NCI-H146 (cell line): ENCODE data around the gene IFNA10.
"Not testable (repeated sequence)": the region's sequence is repeated elsewhere in the genome, so short reads cannot be mapped to it uniquely, and the experiment has no call there.

Experiments
- DNase-seq: peaks from one replicate; lab custom pipeline; 2025; lab: John Stamatoyannopoulos, UW

Gene IFNA10

GRCh38 chr9:21207043-21207442 is at the start of gene IFNA10:
Gene IFNA10 (minus strand): TSS chr9:21207143. CDS start chr9:21207097, 46 bp downstream.
- DNase-seq = not testable (repeated sequence)

DNA sequence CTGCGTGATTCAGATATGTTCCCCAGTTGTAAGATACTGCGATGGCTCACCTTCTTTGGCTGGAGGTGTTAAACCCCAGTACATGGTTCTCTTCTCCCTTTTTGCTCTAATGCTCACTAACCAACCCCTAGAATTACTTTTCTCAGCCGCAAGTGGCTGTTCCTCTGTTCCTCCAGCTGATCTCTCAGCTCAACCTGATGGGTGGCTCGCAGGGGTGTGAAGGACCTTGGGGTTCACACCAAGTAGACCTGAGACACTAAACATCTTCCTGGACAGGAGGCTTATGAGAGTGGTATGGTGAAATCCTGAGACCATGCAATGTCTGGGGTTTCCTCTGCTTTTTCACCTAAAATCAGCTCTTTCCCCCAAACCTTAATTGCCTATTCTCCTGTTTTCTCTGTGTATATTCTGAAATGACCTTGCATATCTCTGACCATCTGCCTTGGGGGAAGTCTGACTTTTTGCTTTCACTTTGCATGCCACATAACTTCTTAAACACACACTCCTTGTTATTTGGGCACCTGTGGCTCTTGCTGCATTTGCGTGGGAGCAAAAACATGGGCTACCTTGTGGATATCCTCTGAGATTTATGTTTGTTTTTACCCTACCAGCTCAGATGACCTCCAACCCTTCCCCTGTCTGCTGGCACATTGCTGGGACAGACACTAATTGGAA is 48.7 kb upstream of the IFNA10 start:
- DNase-seq = no peak

GRCh38 chr9:21252721-21253547 is 46.0 kb upstream of the IFNA10 start:
- peak; percentile 19 for DNase-seq

GRCh38 chr9:21251638-21252037 is 44.7 kb upstream of the IFNA10 start:
- DNase-seq = no peak

DNA sequence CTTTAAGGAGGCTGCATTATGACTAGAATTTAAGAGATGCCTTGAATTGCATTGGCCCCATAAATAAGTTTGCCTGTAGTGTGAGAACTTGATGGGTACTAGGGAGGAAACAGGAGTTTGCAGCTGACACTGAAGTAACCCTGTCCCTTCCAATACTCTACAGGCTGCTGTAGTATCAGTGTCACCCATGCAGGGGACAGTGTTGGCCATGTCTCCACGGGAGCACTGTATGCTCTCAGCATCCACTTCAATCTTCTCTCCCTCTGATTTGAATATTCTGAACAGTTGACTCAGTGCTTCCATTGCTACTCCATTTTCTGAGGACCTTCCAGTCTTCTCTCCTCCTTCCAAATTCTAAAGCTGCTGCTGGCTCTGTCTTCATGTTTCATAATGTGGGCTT is 44.2 kb upstream of the IFNA10 start:
- no peak for DNase-seq

DNA sequence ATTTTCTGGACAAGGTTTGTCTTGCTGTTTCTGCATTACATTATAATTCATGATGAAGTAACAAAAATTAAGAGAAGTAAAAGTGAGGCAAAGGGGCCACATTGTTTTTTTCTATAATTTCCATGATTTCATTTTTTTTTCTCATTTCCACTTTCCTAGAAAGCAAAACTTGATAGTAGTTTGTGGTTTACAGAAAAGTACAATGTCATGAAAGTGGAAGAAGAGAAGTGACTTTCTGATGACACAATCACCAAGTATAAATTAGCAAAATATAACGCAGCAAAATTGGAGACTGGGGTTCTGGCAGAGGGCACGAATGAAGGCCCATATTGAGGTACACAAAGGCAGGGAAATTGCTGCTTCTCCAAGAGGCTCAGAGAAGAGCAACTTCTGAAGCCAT is 37.9 kb upstream of the IFNA10 start:
- no peak for DNase-seq

GRCh38 chr9:21239911-21240310 is 33.0 kb upstream of the IFNA10 start, which contains the start of gene IFNA14:
Gene IFNA14 (minus strand): TSS chr9:21240005. CDS start chr9:21239935, 70 bp downstream.
- no peak for DNase-seq

- DNase-seq = not testable (repeated sequence)
Measured at GRCh38 chr9:21236360-21236714, 29.4 kb upstream of the IFNA10 start.

GRCh38 chr9:21235468-21236359 is 28.8 kb upstream of the IFNA10 start:
- DNase-seq = peak; percentile 14

DNA sequence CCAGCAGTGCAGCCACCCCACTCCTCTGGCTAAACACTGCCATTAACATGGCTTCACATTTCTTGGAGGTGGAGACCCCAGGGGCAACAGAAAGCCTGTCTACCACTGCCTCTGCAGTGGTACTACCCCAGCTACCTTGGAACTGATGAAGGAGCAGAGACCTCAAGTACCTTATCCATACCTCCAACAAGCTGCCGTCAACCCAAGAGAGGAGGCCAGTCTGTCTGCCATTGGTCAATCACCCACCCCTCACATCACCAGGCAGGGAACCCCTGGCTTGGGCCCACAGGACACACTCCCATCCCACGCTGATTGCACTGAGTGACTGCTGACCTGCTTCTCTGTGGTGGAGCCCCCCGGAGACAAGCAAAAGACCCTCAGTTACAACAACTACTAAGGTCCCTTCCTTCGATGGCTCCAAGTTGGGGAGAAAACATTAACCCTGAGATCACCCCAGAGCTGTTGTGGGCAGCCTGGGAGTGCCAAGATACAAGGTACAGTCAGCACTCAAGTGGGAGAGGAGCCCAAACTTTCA is 27.3 kb upstream of the IFNA10 start:
- DNase-seq = no peak

GRCh38 chr9:21233258-21233657 is 26.3 kb upstream of the IFNA10 start:
- no peak for DNase-seq

DNA sequence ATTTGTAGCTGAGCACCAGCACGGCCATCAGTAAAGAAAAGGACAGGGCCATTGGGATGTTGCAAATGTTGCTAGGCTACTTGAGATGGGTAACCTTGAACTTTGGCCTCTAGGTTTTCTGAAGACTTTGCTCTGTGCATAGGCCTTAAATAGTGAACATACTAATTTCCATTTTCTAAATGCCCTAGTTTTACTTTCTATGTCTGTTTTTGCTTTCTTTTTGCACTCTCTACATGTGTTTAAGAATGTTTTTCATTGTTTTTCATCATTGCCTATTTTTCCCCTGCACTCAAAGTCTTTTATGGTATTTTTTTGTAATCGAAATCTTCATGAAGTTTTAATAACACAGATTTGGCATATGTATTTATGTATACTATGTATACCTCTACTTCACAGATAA is 21.2 kb upstream of the IFNA10 start, which contains the start of gene IFNA17:
Gene IFNA17 (minus strand): TSS at position 101 of the 400 bp plus-strand sequence. CDS start 49 bp downstream, at position 52.
- DNase-seq = no peak

DNA sequence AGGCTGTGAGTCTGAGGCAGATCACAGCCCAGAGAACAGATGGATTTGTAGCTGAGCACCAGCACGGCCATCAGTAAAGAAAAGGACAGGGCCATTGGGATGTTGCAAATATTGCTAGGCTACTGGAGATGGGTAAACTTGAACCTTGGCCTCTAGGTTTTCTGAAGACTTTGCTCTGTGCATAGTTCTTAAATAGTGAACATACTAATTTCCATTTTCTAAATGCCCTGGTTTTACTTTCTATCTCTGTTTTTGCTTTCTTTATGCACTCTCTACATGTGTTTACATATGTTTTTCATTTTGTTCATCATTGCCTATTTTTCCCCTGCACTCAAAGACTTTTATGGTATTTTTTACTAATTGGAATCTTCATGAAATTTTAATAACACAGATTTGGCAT is 10.3 kb upstream of the IFNA10 start, which contains the start of gene IFNA16:
Gene IFNA16 (minus strand): TSS at position 101 of the 400 bp plus-strand sequence. CDS start 6 bp downstream, at position 95.
- not testable (repeated sequence) for DNase-seq

- not testable (repeated sequence) for DNase-seq
Measured at GRCh38 chr9:21213411-21214326, 6.7 kb upstream of the IFNA10 start.

DNA sequence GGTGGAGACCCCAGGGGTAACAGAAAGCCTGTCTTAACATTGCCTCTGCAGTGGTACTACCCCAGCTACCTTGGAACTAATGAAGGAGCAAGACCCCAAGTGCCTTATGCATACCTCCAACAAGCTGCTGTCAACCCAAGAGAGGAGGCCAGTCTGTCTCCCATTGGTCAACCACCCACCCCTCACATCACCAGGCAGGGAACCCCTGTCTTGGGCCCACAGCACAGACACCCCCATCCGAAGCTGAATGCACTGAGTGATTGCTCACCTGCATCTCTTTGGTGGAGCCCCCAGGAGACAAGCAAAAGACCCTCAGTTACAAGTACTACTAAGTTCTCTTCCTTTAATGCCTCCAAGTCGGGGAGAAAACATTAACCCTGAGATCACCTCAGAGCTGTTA is 5.2 kb upstream of the IFNA10 start:
- DNase-seq = not testable (repeated sequence)

DNA sequence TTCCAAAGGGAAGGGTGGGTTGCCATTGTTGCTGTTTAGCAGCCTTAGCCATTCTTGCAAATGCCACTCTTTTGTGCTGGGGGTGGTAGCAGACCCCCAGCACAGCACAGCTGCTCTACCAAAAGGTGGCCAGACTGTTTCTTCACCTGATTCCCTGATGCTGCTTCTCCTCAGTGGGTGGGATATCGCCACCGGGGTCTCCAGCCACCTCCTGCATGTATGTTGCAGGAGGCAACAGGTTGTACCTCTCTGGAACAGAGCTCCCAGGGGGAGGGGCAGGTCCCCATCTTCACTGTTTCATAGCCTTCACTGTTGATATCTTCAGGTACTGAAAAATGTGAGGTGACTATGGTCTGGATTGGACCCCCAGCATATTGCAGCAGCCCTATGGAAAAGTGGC is 3.8 kb upstream of the IFNA10 start:
- DNase-seq = not testable (repeated sequence)

DNA sequence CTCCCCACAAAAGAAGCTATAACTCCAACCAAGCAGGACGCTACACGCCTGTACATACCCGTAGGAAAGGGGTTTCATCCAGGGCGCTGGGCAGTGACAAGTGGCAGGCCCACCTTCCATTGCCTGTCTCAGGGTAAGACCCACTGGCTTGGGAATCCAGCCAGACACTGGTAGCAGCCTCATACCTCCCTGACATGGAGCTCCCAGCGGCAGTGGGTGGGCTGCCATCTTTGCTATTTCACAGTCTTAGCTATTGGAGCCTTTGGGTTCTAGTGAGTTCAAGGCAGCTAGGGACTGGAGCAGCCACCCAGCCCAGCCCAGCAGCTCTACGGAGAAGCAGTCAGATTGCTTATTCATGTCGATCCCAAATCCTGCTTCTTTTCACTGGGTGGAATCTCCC is 3.4 kb upstream of the IFNA10 start:
- no peak for DNase-seq

DNA sequence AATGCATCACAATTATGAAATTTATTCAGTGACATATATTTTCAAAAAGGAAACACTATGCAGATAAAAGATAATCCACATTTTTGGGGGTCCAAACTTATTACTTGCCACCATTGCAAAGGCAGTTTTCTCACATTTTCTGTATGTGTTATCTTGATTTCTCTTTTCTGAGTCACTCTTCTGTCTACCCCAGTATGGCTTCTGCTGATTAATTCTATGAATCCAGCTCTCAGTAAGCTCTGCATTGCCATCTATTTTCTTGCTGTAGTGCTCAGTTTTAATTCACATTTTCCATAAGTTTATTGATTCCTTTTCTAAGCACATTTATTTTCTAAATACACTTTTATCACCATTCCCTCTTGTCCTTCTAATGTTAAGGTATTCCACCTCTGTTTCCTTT is 1.7 kb downstream of the IFNA10 start:
- no peak for DNase-seq

DNA sequence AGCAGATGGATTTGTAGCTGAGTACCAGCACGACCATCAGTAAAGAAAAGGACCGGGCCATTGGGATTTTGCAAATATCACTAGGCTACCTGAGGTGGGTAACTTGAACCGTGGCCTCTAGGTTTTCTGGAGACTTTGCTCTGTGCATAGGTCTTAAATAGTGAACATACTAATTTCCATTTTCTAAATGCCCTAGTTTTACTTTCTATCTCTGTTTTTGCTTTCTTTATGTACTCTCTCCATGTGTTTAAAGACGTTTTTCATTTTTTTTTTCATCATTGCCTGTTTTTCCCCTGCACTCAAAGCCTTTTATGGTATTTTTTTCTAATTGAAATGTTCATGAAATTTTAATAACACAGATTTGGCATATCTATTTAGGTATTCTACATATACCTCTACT is 4.8 kb downstream of the IFNA10 start, which contains the start of gene IFNA7:
Gene IFNA7 (minus strand): TSS at position 101 of the 400 bp plus-strand sequence. CDS start 40 bp downstream, at position 61.
- not testable (repeated sequence) for DNase-seq
